GM12874 (cell line): ENCODE results near the gene TRIB2.

Experiments
- TF ChIP-seq, protein P1 (sequence below): IDR thresholded peaks from 2 replicates; pipeline ENCODE4 v1.5.1; 2011; ENCODE audit warnings: low read depth, mild to moderate bottlenecking, control low read depth, low read length, moderate library complexity; ENCODE audit not compliant: insufficient read depth

Gene TRIB2

GRCh38 chr2:12722447-12723316 is 5.9 kb downstream of the TRIB2 start:
- TF ChIP-seq, protein P1, sequence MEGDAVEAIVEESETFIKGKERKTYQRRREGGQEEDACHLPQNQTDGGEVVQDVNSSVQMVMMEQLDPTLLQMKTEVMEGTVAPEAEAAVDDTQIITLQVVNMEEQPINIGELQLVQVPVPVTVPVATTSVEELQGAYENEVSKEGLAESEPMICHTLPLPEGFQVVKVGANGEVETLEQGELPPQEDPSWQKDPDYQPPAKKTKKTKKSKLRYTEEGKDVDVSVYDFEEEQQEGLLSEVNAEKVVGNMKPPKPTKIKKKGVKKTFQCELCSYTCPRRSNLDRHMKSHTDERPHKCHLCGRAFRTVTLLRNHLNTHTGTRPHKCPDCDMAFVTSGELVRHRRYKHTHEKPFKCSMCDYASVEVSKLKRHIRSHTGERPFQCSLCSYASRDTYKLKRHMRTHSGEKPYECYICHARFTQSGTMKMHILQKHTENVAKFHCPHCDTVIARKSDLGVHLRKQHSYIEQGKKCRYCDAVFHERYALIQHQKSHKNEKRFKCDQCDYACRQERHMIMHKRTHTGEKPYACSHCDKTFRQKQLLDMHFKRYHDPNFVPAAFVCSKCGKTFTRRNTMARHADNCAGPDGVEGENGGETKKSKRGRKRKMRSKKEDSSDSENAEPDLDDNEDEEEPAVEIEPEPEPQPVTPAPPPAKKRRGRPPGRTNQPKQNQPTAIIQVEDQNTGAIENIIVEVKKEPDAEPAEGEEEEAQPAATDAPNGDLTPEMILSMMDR, result no peak

DNA sequence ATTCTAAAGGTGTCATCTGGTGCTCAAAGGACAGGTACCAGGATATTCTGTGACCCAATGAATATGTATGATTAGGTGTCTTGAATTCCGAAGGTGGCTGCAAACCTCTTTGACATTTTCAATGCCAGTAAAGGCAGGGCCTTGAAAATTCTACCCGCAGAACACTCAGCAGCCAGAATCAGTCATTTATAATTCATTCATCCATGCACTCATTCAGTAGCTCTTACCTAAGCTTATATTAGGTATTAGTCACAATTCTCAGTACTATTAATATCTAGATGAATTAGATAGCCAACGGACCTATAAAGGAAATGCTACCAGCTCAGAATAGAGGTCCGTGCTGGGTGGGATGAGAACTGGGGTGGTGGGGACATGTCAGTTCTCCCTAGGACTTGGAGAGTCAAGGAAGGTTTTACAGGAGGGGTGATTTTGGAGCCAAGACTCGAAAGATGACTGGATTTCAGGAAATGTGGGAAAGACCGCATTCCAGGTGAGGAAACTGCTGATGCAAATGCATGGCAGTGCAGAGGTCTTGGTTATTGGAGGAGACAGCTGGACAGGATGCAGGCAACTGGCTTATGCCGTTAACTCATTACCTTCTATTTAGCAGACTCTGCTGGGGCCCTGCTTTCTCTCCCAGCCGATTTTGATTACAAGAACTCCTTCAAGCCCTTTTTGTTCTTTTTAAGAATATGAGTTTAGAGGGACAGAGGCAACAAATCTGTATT is 7.2 kb downstream of the TRIB2 start:
- TF ChIP-seq, protein P1, result no peak

- TF ChIP-seq, protein P1, result no peak
Observed at GRCh38 chr2:12725233-12726187, 8.8 kb downstream of the TRIB2 start.

GRCh38 chr2:12726271-12726670 is 9.5 kb downstream of the TRIB2 start:
- TF ChIP-seq, protein P1, result no peak

GRCh38 chr2:12727065-12727464 is 10.3 kb downstream of the TRIB2 start:
- TF ChIP-seq, protein P1, result no peak

DNA sequence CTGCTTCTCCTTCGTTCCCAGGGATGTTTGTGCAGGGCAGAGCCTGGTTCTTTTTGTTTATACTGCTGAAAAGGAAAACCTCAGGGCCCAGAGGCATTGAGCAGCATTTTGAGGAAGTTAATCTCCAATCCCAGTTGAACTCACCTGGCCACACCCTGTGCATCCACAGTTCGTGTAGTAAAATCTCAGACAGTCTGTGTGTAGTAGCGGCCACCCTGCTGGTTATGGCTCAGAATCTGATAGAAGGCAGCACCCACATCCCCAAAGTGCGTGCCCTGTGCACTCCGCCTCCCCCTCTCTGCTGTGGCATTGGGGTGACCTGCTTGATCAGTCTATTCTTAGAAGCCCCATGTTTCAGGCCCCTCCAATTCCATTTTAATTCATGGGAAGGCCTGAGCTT is 10.9 kb downstream of the TRIB2 start:
- TF ChIP-seq, protein P1, result no peak
